Inferior parietal cortex (tissue), 1 donor: Measurements from ENCODE around the gene GTPBP2.
A peak's percentile ranks its signal among the peaks of the same experiment; 100 is the strongest.
"Not testable (repeated sequence)": the region's sequence is repeated elsewhere in the genome, so short reads cannot be mapped to it uniquely, and the experiment has no call there.

ENCODE experiments used
- DNase-seq: peaks from one replicate; pipeline ENCODE4 v3.0.0-alpha.2; 2016; ENCODE audit errors: extremely low spot score

The GTPBP2 gene

GRCh38 chr6:43658161-43658560 is 29.1 kb upstream of the GTPBP2 start:
- no peak for DNase-seq

GRCh38 chr6:43657221-43657802 is 28.2 kb upstream of the GTPBP2 start:
- DNase-seq: no peak

GRCh38 chr6:43652822-43653221 is 23.8 kb upstream of the GTPBP2 start:
- DNase-seq: not testable (repeated sequence)

- DNase-seq: no peak
These were observed 19.2 kb upstream of the GTPBP2 start for GRCh38 chr6:43648248-43648647.

GRCh38 chr6:43647613-43648012 is 18.5 kb upstream of the GTPBP2 start:
- no peak for DNase-seq

GRCh38 chr6:43645613-43645964 is 16.5 kb upstream of the GTPBP2 start:
- DNase-seq: no peak

- no peak for DNase-seq
These were observed 16.0 kb upstream of the GTPBP2 start, which contains the start of gene RSPH9 for GRCh38 chr6:43644940-43645612. Gene RSPH9, plus strand, starts transcription at chr6:43645036. Its CDS starts 63 bp downstream, at chr6:43645099.

GRCh38 chr6:43639984-43640800 is 11.1 kb upstream of the GTPBP2 start:
- DNase-seq: no peak

- no peak for DNase-seq
These were observed 7.2 kb upstream of the GTPBP2 start for GRCh38 chr6:43636308-43636659.

- peak; percentile 93 for DNase-seq
These were observed 6.6 kb upstream of the GTPBP2 start, which contains the start of gene MAD2L1BP for GRCh38 chr6:43635387-43636307. Gene MAD2L1BP, plus strand, starts transcription at chr6:43635840. Its CDS starts 36 bp downstream, at chr6:43635876.

GRCh38 chr6:43634702-43635303 is 5.7 kb upstream of the GTPBP2 start:
- DNase-seq: no peak

GRCh38 chr6:43633002-43633401 is 3.9 kb upstream of the GTPBP2 start:
- not testable (repeated sequence) for DNase-seq

- DNase-seq: peak; percentile 47
These were observed 2.0 kb upstream of the GTPBP2 start for GRCh38 chr6:43630980-43631619.

GRCh38 chr6:43629505-43630300 is 639 bp upstream of the GTPBP2 start:
- peak; percentile 95 for DNase-seq

- DNase-seq: no peak
These were observed 516 bp downstream of the GTPBP2 start for GRCh38 chr6:43628393-43629103.

GRCh38 chr6:43627008-43627825 is 1.8 kb downstream of the GTPBP2 start:
- peak; percentile 65 for DNase-seq

GRCh38 chr6:43625393-43625992 is 3.6 kb downstream of the GTPBP2 start:
- DNase-seq: no peak

- no peak for DNase-seq
These were observed 4.2 kb downstream of the GTPBP2 start for GRCh38 chr6:43624786-43625288.
